ENCODE data around the gene SLC25A22. TPM values are rescaled to one million over a fixed set of nuclear protein-coding genes. Genes with fewer than 3 reads are reported as not detected.

SLC25A22 gene
- 60.2 and 65.2 TPM in 2 replicates for total RNA-seq

- intact Hi-C loops (cut with micrococcal nuclease), result loop anchor here (5.0 kb wide), 1 partner anchor 591 kb away; the partner anchor contains the start of genes BET1L and RIC8A
These were observed at the start of gene SLC25A22 for GRCh38 chr11:798093-798713. TSS of gene SLC25A22 (minus strand) at chr11:798281. CDS start at chr11:795006, 3,275 bp downstream.

GRCh38 chr11:847876-848275, 49.8 kb upstream of the SLC25A22 start:
- intact Hi-C loops (cut with micrococcal nuclease), result loop anchor here (5.0 kb wide), 1 partner anchor 129 kb away; no protein-coding TSS in a partner anchor

- intact Hi-C loops (cut with micrococcal nuclease), result loop anchor here (5.0 kb wide), 1 partner anchor 131 kb away; no protein-coding TSS in a partner anchor
These were observed 48.5 kb upstream of the SLC25A22 start for GRCh38 chr11:846496-847098.

- intact Hi-C loops (cut with micrococcal nuclease), result loop anchor here (5.0 kb wide), 1 partner anchor 131 kb away; no protein-coding TSS in a partner anchor
These were observed 47.9 kb upstream of the SLC25A22 start for GRCh38 chr11:845872-846495.

GRCh38 chr11:844693-845644, 46.9 kb upstream of the SLC25A22 start:
- intact Hi-C loops (cut with micrococcal nuclease), result loop anchor here (5.0 kb wide), 1 partner anchor 132 kb away; no protein-coding TSS in a partner anchor

GRCh38 chr11:843818-844692, 46.0 kb upstream of the SLC25A22 start:
- intact Hi-C loops (cut with micrococcal nuclease), result loop anchor here (2.0 kb wide), 1 partner anchor 81 kb away; the partner anchor contains the start of gene AP2A2

- intact Hi-C loops (cut with micrococcal nuclease), result loop anchor here (2.0 kb wide), 1 partner anchor 82 kb away; the partner anchor contains the start of gene AP2A2
These were observed 45.1 kb upstream of the SLC25A22 start for GRCh38 chr11:843086-843734.

- intact Hi-C loops (cut with micrococcal nuclease), result loop anchor here (1.0 to 2.0 kb wide), 5 partner anchors 10 to 82 kb away; partner anchors contain the start of genes AP2A2, CD151 and RPLP2
These were observed 44.4 kb upstream of the SLC25A22 start, which contains the start of the genes POLR2L and TSPAN4 for GRCh38 chr11:842370-843002. TSS of gene POLR2L (minus strand) at chr11:842529. CDS start at chr11:842508, 21 bp downstream. TSS of gene TSPAN4 (plus strand) at chr11:842852. CDS start at chr11:850305, 7,453 bp downstream.

- intact Hi-C loops (cut with micrococcal nuclease), result loop anchor here (1.0 to 2.0 kb wide), 5 partner anchors 10 to 83 kb away; partner anchors contain the start of genes AP2A2, CD151 and RPLP2
These were observed 43.9 kb upstream of the SLC25A22 start for GRCh38 chr11:841981-842369.

GRCh38 chr11:839875-840617, 42.0 kb upstream of the SLC25A22 start:
- intact Hi-C loops (cut with micrococcal nuclease), result no loop called here

GRCh38 chr11:839280-839623, 41.2 kb upstream of the SLC25A22 start:
- intact Hi-C loops (cut with micrococcal nuclease), result no loop called here

GRCh38 chr11:838441-839279, 40.6 kb upstream of the SLC25A22 start:
- intact Hi-C loops (cut with micrococcal nuclease), result no loop called here

- intact Hi-C loops (cut with micrococcal nuclease), result no loop called here
These were observed 39.9 kb upstream of the SLC25A22 start for GRCh38 chr11:837990-838307.

- intact Hi-C loops (cut with micrococcal nuclease), result no loop called here
These were observed 39.3 kb upstream of the SLC25A22 start for GRCh38 chr11:837189-837989.

GRCh38 chr11:836700-837099, 38.6 kb upstream of the SLC25A22 start:
- intact Hi-C loops (cut with micrococcal nuclease), result no loop called here

- intact Hi-C loops (cut with micrococcal nuclease), result no loop called here
These were observed 38.2 kb upstream of the SLC25A22 start for GRCh38 chr11:836274-836673.

Measured in T-helper 1 cell treated with Interleukin-12 subunit alpha and Interleukin-12 subunit beta and Interleukin-4 antibody, amounts not matched to agents 30 ng/mL and 1 ng/mL, for 36 hours (primary cell).